ENCODE results near the gene FAM110D.

DNA sequence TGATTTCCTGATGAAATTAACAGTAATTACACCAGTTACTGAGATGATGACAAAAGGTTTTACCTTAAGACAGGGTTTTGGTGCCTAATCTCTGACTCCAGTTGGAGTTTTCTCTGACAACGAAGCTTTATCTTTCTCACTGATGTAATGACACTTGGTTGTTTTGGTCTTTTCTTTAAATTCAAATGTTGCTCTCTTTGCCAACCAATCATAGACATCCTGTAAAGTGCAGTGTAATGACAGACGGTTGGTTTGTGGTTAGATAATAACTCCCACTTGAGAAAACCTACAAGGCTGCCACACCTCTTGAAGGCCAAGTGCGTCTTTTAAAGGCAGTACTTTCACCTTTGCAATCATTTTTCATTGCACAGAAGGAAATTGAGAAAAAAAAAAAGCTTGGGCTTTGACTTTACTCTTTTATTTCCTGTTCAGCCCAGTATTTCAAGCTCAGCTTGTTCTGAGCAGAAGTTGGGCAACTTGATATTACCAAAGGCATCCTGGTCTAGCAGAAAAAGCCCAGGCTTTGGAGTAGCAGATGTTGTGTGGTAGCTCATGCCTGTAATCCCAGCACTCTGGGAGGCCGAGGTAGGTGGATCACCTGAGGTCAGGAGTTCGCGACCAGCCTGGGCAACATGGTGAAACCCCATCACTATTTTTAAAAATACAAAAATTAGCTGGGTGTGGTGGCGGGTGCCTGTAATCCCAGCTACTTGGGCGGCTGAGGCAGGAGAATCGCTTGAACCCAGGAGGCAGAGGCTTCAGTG lies 32.4 kb upstream of the FAM110D start:
- TF ChIP-seq CTCF (IDR thresholded peaks at IDR 0.05) (no peak), POLR2A (IDR thresholded peaks at IDR 0.05) (no peak)
